Measurements from ENCODE around the gene STK11. TPM values are rescaled to one million over a fixed set of nuclear protein-coding genes. Genes with fewer than 3 reads are reported as not detected.
A peak's percentile ranks its signal among the peaks of the same experiment; 100 is the strongest.

The STK11 gene
- total RNA-seq, 8 experiments from 2014 or later: 30.1 to 61.1 (median 36.6) TPM

DNA sequence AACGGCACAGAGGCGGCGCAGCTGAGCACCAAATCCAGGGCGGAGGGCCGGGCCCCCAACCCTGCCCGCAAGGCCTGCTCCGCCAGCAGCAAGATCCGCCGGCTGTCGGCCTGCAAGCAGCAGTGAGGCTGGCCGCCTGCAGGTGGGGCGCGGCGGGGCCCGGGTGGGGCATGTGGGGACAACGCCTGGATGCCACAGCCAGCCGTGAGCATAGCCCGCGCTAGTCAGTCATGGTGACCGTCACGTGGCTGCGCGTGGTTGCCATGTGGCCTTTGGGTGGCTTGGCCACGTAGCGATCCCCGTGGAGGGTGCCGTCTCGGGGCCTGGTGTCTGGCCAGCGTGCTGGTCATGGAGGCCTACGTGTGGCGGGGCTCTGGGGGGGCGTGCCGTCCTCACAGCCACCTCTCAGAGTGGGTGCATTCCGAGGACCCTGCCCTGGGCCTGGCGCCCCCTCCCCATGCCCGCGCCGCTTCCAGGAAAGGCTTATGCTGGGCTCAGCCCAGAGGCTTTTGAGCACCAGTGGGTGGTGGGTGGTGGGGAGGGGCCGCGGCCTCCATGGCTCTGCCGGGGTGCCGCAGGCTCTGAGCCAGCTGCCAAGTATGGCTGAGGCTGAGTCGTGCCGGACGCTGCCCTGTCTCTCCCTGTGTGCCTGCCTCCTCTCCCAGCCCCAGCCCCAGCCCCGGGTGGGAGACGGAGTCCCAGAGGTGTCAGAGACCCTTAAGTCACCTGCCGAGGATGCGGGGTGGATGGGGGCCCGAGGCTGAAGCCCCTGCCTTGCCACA, 21.1 kb downstream of the STK11 start:
- H3K4me3 ChIP-seq: no peak overlapping the region
- H3K27ac ChIP-seq: no peak overlapping the region
- 100% methylated on average over 2 of the region's 50 CpGs; no CpG with 5 or more reads in 9 of the 10 experiments for WGBS, 10 experiments
- peaks cover 10 to 17% of the 10 kb centered on the region in 2 donors for H3K4me1 ChIP-seq (replicated peaks in 1 of 2)
- in situ Hi-C loops (cut with MboI; ENCODE audit: low pct_unique_long_range_greater_than_20kb in 2 of 9, low sequenced_read_pairs in 9 of 9, unreplicated experiment in 9 of 9): no loop called here
- no peak for ATAC-seq (replicated peaks in 6 of 8)

DNA sequence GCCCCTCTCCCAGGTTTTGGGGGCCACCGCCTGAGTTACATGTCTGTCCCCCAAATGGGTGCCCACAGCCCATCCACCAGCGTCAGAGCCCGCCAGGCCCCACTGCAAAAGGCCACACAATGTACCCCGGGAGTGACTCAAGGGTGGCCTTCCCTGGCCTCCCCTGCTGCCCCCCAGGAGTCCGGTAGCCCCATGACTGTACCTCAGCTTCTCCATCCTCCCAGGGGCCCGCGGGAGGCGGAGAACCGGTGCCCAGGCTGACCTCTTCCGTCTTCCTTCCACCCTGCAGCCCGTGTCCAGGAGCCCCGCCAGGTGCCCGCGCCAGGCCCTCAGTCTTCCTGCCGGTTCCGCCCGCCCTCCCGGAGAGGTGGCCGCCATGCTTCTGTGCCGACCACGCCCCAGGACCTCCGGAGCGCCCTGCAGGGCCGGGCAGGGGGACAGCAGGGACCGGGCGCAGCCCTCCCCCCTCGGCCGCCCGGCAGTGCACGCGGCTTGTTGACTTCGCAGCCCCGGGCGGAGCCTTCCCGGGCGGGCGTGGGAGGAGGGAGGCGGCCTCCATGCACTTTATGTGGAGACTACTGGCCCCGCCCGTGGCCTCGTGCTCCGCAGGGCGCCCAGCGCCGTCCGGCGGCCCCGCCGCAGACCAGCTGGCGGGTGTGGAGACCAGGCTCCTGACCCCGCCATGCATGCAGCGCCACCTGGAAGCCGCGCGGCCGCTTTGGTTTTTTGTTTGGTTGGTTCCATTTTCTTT, 21.9 kb downstream of the STK11 start:
- WGBS, 10 experiments: 0 to 100% (median 80%) methylated on average over 1 to 7 of the region's 56 CpGs; no CpG with 5 or more reads in 5 of the 10 experiments
- Histone ChIP-seq H3K4me1 (replicated peaks in 1 of 2) (peaks cover 10 to 23% of the 10 kb centered on the region in 2 donors), H3K27ac (no peak overlapping the region), H3K4me3 (no peak overlapping the region)
- in situ Hi-C loops (cut with MboI; ENCODE audit: low pct_unique_long_range_greater_than_20kb in 2 of 9, low sequenced_read_pairs in 9 of 9, unreplicated experiment in 9 of 9): no loop called here
- peak in 4 of 8 experiments; percentile 3 to 85 (median 68) for ATAC-seq (replicated peaks in 6 of 8)

DNA sequence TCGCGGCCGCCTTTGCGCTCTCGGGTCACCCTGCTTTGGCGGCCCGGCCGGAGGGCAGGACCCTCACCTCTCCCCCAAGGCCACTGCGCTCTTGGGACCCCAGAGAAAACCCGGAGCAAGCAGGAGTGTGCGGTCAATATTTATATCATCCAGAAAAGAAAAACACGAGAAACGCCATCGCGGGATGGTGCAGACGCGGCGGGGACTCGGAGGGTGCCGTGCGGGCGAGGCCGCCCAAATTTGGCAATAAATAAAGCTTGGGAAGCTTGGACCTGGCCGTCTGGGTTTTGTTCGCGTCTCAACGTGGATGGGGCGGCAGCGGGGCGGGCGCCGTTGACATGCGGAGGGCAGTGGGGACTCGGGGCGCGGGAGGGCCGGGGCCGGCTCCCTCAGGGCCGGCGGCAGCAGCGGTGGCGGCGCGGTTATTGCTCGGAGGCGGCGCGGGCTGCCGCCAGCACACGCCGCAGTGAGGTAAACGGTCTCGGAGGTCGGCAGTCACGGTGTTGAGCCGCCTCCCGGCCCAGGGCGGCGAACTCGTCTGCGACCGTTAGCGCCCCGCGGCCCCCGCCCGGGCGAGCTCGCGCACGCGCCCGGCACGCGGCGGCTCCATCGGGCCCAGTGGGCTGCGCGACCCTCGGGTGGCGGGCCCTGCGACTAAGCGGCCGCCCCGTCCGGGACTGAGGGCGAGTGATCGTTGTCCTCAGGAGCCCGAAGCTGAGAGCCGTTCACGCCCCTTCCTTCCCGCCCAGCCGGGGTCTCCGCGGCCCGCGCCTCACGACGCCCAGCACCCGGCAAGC, 22.8 kb downstream of the STK11 start:
- in situ Hi-C loops (cut with MboI; ENCODE audit: low pct_unique_long_range_greater_than_20kb in 2 of 9, low sequenced_read_pairs in 9 of 9, unreplicated experiment in 9 of 9): no loop called here
- no peak overlapping the region for H3K4me3 ChIP-seq
- H3K27ac ChIP-seq: no peak overlapping the region
- H3K4me1 ChIP-seq (replicated peaks in 1 of 2): peaks cover 9 to 24% of the 10 kb centered on the region in 2 donors
- WGBS, 10 experiments: 93 to 98% (median 96%) methylated on average over 8 to 14 of the region's 100 CpGs; no CpG with 5 or more reads in 7 of the 10 experiments
- ATAC-seq (replicated peaks in 6 of 8): no peak

DNA sequence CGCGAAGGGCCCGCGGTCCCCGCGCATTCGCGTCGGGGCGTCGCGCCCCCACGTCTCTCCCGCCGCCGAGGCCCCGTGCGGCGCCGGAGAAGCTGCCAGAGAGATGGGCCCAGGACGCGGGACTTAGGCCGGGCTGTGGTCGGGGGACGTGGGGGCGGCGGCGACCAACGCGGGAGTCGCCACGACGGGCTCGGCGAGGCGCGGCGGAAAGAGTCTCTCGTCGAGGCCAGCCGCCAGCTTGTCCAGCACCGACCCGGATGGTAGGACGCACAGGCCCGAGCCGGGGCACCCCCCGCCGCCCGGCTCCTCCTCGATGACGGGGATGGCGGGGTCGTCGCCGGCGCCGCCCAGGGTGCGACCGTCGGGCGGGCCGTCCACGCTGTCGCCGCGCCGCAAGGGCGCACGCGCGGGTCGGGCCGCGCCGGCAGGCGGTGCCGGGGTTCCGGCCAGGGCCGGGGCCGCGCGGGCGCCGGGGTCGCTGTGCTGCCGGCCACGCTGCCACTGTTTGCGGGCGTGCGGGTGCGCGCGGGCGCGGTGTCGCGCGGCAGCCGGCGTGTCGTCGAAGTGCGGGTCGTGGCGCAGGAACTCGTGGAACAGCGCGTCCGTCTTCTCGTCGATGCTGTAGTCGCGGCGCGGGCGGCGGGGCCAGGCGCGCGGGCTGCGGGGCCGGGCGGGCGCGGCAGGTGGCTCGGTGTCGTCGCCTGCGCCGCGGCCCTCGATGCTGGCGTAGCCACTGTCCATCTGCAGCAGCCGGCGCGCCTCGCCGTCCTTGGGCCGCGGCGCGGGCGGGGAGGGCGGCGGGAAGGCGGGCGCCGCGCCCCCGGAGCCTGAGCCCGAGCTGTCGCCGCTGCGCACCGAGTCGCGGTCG, 23.7 kb downstream of the STK11 start:
- ATAC-seq (replicated peaks in 6 of 8): no peak
- in situ Hi-C loops (cut with MboI; ENCODE audit: low pct_unique_long_range_greater_than_20kb in 2 of 9, low sequenced_read_pairs in 9 of 9, unreplicated experiment in 9 of 9): no loop called here
- Histone ChIP-seq H3K27ac (no peak overlapping the region), H3K4me1 (replicated peaks in 1 of 2) (peaks cover 9 to 24% of the 10 kb centered on the region in 2 donors), H3K4me3 (no peak overlapping the region)
- 96 to 100% (median 100%) methylated on average over 3 to 7 of the region's 158 CpGs; no CpG with 5 or more reads in 7 of the 10 experiments for WGBS, 10 experiments

DNA sequence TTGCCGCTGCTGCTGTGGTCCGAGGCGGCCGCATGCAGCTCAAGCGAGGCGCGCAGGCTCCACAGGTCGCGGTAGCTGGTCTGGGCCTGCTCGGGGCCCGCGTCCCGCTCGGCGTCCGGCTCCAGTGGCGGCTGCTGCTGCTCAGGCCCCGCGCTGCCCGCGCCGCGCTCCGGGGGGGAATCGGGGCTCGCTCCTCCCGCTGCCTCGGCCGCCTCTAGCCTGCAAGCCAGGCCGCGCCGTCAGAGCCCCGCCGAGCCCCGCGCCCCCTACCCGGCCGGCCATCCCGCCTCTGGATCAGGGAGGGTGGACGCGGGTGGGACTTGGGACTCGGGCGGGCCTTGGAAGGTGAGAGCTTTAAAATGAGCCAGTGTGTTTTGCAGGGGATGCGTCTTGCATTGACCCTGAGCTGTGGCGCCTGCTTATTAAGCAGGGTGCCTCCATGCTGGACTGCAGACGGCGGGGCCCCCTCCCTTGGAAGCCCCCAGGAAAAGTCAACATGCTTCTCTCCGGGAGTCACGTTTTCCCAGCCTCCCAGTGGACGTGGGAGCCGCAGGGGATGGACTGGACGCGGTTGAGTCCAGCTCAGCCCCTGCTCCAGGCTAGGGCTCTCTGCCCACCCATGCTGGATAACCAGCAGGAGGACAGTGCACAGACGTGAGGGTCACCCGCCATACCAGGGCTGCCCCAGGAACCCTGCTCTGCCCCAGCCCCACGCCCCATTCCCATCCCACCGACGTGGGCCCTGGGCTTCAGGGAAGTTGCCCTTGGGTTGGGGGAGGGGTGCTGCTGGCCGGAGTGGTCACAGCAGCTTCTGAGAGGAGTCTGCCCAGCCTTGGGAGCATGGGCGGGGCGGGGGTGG, 24.6 kb downstream of the STK11 start:
- ATAC-seq (replicated peaks in 6 of 8): peak in 3 of 8 experiments; percentile 4 to 6 (median 6)
- WGBS, 10 experiments: 100% methylated on average over 2 of the region's 61 CpGs; no CpG with 5 or more reads in 9 of the 10 experiments
- in situ Hi-C loops (cut with MboI; ENCODE audit: low pct_unique_long_range_greater_than_20kb in 2 of 9, low sequenced_read_pairs in 9 of 9, unreplicated experiment in 9 of 9): no loop called here

DNA sequence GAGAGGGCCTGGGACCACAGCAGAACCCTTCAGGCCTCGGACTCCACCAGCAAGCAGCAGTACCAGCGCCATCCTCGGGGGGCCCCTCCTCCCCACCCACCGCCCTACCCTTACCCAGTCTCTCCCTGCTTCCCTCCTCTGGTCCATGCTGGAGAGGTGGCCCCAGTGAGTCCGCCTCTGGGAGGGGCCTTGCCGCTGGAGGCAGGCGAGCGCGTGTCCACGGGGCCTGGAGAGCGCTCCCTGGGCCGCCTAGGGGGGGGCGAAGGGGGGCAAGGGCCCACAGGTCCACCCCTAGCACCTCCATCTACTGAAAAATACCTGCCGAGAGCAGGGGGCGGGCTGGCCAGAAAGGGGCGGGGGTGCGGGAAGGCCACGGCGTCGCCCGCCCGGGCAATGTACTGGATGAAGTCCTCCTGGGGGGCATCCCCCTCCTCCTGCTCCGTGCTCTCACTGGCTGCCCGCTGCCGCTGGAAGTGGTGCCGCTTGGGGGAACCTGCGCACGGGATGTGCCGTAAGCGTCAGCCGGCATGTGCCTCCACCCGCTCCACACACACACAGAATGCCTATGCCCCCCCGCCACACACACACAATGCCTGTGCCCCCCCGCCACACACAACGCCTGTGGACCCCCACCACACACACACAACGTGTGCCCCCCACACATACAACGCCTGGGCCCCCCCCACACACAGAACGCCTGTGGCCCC, 25.4 kb downstream of the STK11 start:
- ATAC-seq (replicated peaks in 6 of 8): peak in 6 of 8 experiments; percentile 4 to 71 (median 52)
- peak overlapping the region in 1 of 2 donors; percentile 61 for H3K27ac ChIP-seq
- WGBS, 10 experiments: 100% methylated on average over 1 of the region's 38 CpGs; no CpG with 5 or more reads in 9 of the 10 experiments
- in situ Hi-C loops (cut with MboI; ENCODE audit: low pct_unique_long_range_greater_than_20kb in 2 of 9, low sequenced_read_pairs in 9 of 9, unreplicated experiment in 9 of 9): no loop called here
- peaks cover 12 to 33% of the 10 kb centered on the region in 2 donors for H3K4me1 ChIP-seq (replicated peaks in 1 of 2)
- H3K4me3 ChIP-seq: no peak overlapping the region

More for the DNA sequence above, 24.6 kb downstream of the STK11 start:
- Histone ChIP-seq H3K4me1 (replicated peaks in 1 of 2) (peaks cover 9 to 25% of the 10 kb centered on the region in 2 donors), H3K27ac (peak overlapping the region in 1 of 2 donors; percentile 61), H3K4me3 (no peak overlapping the region)

DNA sequence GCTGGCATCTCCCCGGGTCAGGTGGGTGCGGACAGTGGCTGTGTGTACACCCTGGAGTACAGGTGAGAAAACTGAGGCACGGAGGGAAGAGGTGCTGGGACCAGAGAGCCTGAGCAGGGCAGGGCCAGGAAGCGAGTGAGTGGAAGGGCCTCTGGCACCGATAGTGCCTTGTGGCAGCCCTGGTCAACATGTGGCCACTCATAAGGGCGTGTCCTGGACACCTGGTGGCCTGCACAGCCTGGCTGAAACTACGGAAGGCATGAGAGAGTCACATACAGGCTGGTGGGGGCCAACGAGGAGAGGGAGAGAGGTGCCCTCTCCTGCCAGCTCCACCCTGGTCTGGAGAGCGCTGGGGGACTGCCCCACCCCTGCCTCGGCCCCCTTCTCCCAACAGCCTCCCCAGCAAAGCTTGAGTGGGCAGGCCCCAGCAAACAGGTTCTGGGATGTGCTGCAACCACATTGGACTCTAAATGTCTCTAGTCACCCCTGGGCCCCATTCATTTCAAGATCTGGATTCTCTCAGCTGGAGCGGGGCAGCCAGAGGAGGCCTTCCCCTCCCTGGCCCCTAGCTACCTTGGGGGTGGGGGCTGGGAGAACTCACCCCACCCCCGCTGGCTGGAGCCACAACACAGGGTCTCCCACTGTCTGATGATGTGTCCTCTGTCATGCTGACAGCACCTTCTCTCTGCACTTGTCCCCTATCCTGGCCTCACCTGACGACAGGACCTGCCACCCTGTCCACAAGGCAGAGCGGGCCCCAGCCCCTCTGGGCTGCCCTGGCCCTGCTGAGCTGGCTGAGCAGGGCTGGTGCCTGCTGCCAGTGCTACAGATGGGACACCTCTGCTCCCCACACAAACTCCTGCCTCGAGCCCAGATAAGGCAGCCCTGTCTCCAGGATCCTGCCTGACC, 26.4 kb downstream of the STK11 start:
- Histone ChIP-seq H3K27ac (peak overlapping the region in 1 of 2 donors; percentile 1), H3K4me1 (replicated peaks in 1 of 2) (peaks cover 17 to 36% of the 10 kb centered on the region in 2 donors), H3K4me3 (no peak overlapping the region)
- in situ Hi-C loops (cut with MboI; ENCODE audit: low pct_unique_long_range_greater_than_20kb in 2 of 9, low sequenced_read_pairs in 9 of 9, unreplicated experiment in 9 of 9): no loop called here
- peak in 5 of 8 experiments; percentile 1 to 5 (median 3) for ATAC-seq (replicated peaks in 6 of 8)
- WGBS, 10 experiments: 80 to 100% methylated on average over 2 of the region's 15 CpGs; no CpG with 5 or more reads in 8 of the 10 experiments

DNA sequence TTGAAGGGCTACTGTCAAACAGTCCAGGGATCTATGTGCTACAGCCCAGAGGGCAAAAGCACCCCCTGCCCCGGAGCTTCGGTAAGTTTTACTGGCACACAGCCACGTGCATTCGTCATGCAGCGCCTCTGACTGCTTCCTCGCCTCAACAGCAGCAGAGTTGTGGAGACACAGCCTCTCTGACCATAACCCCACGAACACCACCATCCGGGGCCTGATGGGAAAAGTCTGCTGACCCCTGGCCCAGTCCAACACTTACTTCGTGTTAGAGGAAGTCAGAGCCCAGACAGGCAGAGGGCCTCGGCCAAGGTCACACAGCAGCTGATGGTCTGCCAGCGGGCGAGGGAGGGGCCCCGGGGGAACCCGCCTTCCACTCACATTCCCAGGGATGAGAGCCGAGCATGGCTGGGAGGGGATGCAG, 27.1 kb downstream of the STK11 start:
- in situ Hi-C loops (cut with MboI; ENCODE audit: low pct_unique_long_range_greater_than_20kb in 2 of 9, low sequenced_read_pairs in 9 of 9, unreplicated experiment in 9 of 9): no loop called here
- Histone ChIP-seq H3K27ac (peak overlapping the region in 1 of 2 donors; percentile 1), H3K4me3 (no peak overlapping the region), H3K4me1 (replicated peaks in 1 of 2) (peaks cover 17 to 36% of the 10 kb centered on the region in 2 donors)
- peak in 1 of 8 experiments; percentile 2 for ATAC-seq (replicated peaks in 6 of 8)
- WGBS, 10 experiments: 67 to 88% methylated on average over 5 to 6 of the region's 15 CpGs; no CpG with 5 or more reads in 8 of the 10 experiments

DNA sequence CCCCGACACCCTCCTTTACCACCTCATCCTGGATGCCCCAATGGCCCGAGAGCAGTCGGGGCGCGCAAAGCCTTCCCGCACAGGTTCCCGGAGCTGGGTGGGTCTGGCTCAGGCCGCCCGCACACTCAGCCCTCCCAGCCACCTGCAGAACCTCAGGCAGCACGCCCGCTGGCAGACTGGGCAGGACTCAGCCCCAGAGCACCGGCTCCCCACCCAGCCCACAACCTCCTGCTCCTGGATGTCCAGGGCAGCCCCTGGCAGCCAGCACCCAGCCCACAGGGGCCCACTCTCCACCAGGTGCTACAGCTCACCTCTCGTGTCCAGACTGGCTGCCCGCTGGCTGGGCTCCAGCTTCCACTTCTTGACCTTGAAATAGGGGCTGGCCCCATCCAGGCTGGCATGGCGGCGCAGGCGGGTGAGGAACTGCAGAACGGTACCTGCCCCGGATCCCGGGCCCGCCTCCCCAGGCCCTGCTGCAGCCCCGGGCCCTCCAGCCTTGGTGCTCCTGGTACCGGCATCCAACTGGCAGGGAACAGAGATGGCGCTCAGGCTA, 27.6 kb downstream of the STK11 start:
- no peak for ATAC-seq (replicated peaks in 6 of 8)
- peaks cover 20 to 38% of the 10 kb centered on the region in 2 donors for H3K4me1 ChIP-seq (replicated peaks in 1 of 2)
- in situ Hi-C loops (cut with MboI; ENCODE audit: low pct_unique_long_range_greater_than_20kb in 2 of 9, low sequenced_read_pairs in 9 of 9, unreplicated experiment in 9 of 9): no loop called here
- no peak overlapping the region for H3K27ac ChIP-seq
- no peak overlapping the region for H3K4me3 ChIP-seq
- no CpG with 5 or more reads among the region's 24 CpGs for WGBS, 10 experiments
